ENCODE results near the gene MS4A15. TPM values are rescaled to one million over a fixed set of nuclear protein-coding genes. Genes with fewer than 3 reads are reported as not detected.

Gene MS4A15
- total and polyA plus RNA-seq, 2 donors (not counting 1 experiment from before 2014, with no cell fraction given): not detected

DNA sequence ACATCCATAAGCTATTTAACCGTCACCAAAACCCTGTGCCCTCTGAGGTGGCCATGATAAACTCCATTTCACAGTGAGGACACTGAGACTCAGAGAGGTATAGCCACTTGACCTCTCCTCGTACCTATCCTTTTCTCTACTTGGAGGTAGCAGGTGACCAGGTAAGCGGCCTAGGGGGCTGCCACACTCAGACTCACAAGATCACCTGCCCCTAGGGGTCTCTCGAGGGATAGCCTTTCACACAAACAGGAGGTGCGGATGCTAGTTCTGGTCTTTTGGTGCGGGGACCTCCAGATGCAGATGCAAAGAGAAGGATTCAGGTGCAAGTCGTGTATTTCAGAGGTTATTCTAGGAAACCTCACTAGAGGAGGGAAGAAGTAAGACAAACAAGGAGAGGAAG lies 17.6 kb upstream of the MS4A15 start:
- H3K27me3 Mint-ChIP-seq: peaks cover 29% of the 10 kb centered on the region
- no peak for ATAC-seq (ENCODE audit: low read depth)
- POLR2A ChIA-PET: no interaction called here
- Histone ChIP-seq H3K4me2 (replicated peaks; ENCODE audit: low read depth, low read length, poor library complexity, severe bottlenecking) (no peak overlapping the region), H3K9ac (ENCODE audit: low read length) (no peak overlapping the region), H2AFZ (ENCODE audit: insufficient read depth, low read depth, low read length, poor library complexity, severe bottlenecking) (no peak overlapping the region), H3K9me3 (ENCODE audit: control extremely low read depth in 1 of 3, control insufficient read depth in 2 of 3, insufficient read depth in 1 of 3, low read length in 2 of 3) (peaks cover 0 to 4% (median 3%) of the 10 kb centered on the region in 3 donors), H4K20me1 (ENCODE audit: control insufficient read depth, insufficient read depth, low read length, poor library complexity, severe bottlenecking) (no peaks in the 10 kb centered on the region), H3K79me2 (ENCODE audit: control insufficient read depth, insufficient read depth, low read length) (no peaks in the 10 kb centered on the region), H3K36me3 (replicated peaks in 1 of 2; ENCODE audit: control extremely low read depth in 1 of 2, control insufficient read depth in 1 of 2, extremely low read depth in 1 of 2, insufficient read depth in 2 of 2, low read length in 1 of 2) (no peaks in the 10 kb centered on the region), H3K4me3 (ENCODE audit: control extremely low read depth in 1 of 5, extremely low read depth in 1 of 5, insufficient read depth in 1 of 5, low read depth in 2 of 5, low read length in 4 of 5) (no peak overlapping the region), H3K27me3 (replicated peaks in 1 of 4; ENCODE audit: control extremely low read depth in 1 of 4, control insufficient read depth in 3 of 4, insufficient read depth in 4 of 4, low read length in 3 of 4) (peaks cover 0 to 8% (median 0%) of the 10 kb centered on the region in 4 experiments), H3K4me1 (ENCODE audit: control insufficient read depth in 2 of 2, insufficient read depth in 2 of 2, low read length in 2 of 2) (no peaks in the 10 kb centered on the region), H3K27ac (ENCODE audit: low read length in 2 of 2) (no peak overlapping the region)
- H3K9me3 Mint-ChIP-seq (ENCODE audit: insufficient read depth): no peaks in the 10 kb centered on the region
- no peak overlapping the region for H3K4me3 Mint-ChIP-seq
- no peak overlapping the region for H3K27ac Mint-ChIP-seq
- no peak for TF ChIP-seq EZH2 (IDR thresholded peaks at IDR 0.05; ENCODE audit: borderline replicate concordance, insufficient read depth, low read depth, low read length, poor library complexity, severe bottlenecking)
- TF ChIP-seq, protein P1, sequence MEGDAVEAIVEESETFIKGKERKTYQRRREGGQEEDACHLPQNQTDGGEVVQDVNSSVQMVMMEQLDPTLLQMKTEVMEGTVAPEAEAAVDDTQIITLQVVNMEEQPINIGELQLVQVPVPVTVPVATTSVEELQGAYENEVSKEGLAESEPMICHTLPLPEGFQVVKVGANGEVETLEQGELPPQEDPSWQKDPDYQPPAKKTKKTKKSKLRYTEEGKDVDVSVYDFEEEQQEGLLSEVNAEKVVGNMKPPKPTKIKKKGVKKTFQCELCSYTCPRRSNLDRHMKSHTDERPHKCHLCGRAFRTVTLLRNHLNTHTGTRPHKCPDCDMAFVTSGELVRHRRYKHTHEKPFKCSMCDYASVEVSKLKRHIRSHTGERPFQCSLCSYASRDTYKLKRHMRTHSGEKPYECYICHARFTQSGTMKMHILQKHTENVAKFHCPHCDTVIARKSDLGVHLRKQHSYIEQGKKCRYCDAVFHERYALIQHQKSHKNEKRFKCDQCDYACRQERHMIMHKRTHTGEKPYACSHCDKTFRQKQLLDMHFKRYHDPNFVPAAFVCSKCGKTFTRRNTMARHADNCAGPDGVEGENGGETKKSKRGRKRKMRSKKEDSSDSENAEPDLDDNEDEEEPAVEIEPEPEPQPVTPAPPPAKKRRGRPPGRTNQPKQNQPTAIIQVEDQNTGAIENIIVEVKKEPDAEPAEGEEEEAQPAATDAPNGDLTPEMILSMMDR (IDR thresholded peaks at IDR 0.05): no peak
- H3K4me1 Mint-ChIP-seq: no peaks in the 10 kb centered on the region
- DNase-seq: no peak
- CTCF ChIA-PET: no interaction called here
- WGBS (ENCODE audit: insufficient coverage): 68% methylated on average over 7 of the region's 7 CpGs
- intact Hi-C loops (cut with micrococcal nuclease): no loop called here

DNA sequence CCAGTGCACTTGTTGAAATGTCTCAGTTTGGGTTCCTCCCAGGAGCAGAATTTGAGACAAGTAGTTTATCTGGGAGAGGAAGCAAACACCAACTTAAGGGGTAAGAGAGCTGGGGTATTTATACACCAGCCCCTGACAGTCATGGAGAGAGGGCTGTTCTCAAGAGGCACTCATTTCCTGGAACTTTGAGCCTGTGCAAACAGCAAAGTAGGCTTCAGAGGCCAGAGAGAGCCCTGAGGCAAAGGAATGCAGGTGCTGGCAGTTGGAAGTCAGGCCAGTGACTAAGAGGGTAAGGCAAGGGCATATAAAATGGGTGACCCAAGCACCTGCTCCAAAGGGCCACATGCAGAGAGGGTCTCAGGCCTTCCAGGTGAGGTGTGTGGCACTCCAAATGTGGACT lies 16.1 kb upstream of the MS4A15 start:
- TF ChIP-seq EZH2 (IDR thresholded peaks at IDR 0.05; ENCODE audit: borderline replicate concordance, insufficient read depth, low read depth, low read length, poor library complexity, severe bottlenecking): no peak
- TF ChIP-seq, protein P1 (IDR thresholded peaks at IDR 0.05): no peak
- CTCF ChIA-PET: interaction anchor here (1.2 kb wide), 1 partner anchor 22 kb away, joined by 3 read pairs; no protein-coding TSS in a partner anchor

More for the DNA sequence above, 16.1 kb upstream of the MS4A15 start:
- no peak overlapping the region for H3K4me2 ChIP-seq (replicated peaks; ENCODE audit: low read depth, low read length, poor library complexity, severe bottlenecking)
- H3K4me1 ChIP-seq (ENCODE audit: control insufficient read depth in 2 of 2, insufficient read depth in 2 of 2, low read length in 2 of 2): no peaks in the 10 kb centered on the region
- H3K27me3 ChIP-seq (replicated peaks in 1 of 4; ENCODE audit: control extremely low read depth in 1 of 4, control insufficient read depth in 3 of 4, insufficient read depth in 4 of 4, low read length in 3 of 4): peaks cover 0 to 8% (median 0%) of the 10 kb centered on the region in 4 experiments
- peaks cover 36% of the 10 kb centered on the region for H3K27me3 Mint-ChIP-seq
- POLR2A ChIA-PET: no interaction called here
- no peaks in the 10 kb centered on the region for H3K9me3 Mint-ChIP-seq (ENCODE audit: insufficient read depth)
- ATAC-seq (ENCODE audit: low read depth) (no peak), DNase-seq (no peak)
- H3K36me3 ChIP-seq (replicated peaks in 1 of 2; ENCODE audit: control extremely low read depth in 1 of 2, control insufficient read depth in 1 of 2, extremely low read depth in 1 of 2, insufficient read depth in 2 of 2, low read length in 1 of 2): no peaks in the 10 kb centered on the region
- no peaks in the 10 kb centered on the region for H3K4me1 Mint-ChIP-seq
- no peak overlapping the region for H2AFZ ChIP-seq (ENCODE audit: insufficient read depth, low read depth, low read length, poor library complexity, severe bottlenecking)
- no peak overlapping the region for H3K4me3 Mint-ChIP-seq
- H3K27ac ChIP-seq (ENCODE audit: low read length in 2 of 2): no peak overlapping the region
- H3K4me3 ChIP-seq (ENCODE audit: control extremely low read depth in 1 of 5, extremely low read depth in 1 of 5, insufficient read depth in 1 of 5, low read depth in 2 of 5, low read length in 4 of 5): no peak overlapping the region
- intact Hi-C loops (cut with micrococcal nuclease): no loop called here
- peaks cover 0 to 4% (median 3%) of the 10 kb centered on the region in 3 donors for H3K9me3 ChIP-seq (ENCODE audit: control extremely low read depth in 1 of 3, control insufficient read depth in 2 of 3, insufficient read depth in 1 of 3, low read length in 2 of 3)
- no peaks in the 10 kb centered on the region for H3K79me2 ChIP-seq (ENCODE audit: control insufficient read depth, insufficient read depth, low read length)
- no peak overlapping the region for H3K27ac Mint-ChIP-seq
- no peaks in the 10 kb centered on the region for H4K20me1 ChIP-seq (ENCODE audit: control insufficient read depth, insufficient read depth, low read length, poor library complexity, severe bottlenecking)
- H3K9ac ChIP-seq (ENCODE audit: low read length): no peak overlapping the region

Measured in B cell (primary cell).